ENCODE measurements around the gene CFAP57. TPM values are rescaled to one million over a fixed set of nuclear protein-coding genes. Genes with fewer than 3 reads are reported as not detected.

CFAP57 gene
- total and polyA plus RNA-seq, 2 of the 13 experiments (the other 11 are each of a cell fraction or from before 2014, with no cell fraction given), result 0.01 TPM; not detected in 1

- TF ChIP-seq NR2C2 (CRISPR knock-in tag; IDR thresholded peaks at IDR 0.05; ENCODE audit: borderline replicate concordance) (peak; percentile 67), ZNF350 (CRISPR knock-in tag; IDR thresholded peaks at IDR 0.05; ENCODE audit: borderline replicate concordance, low read depth) (peak; percentile 52; the same call in 1 of the 2 replicates), CCDC6 (CRISPR knock-in tag; IDR thresholded peaks at IDR 0.05) (peak; percentile 60; the same call in 1 of the 2 replicates), TRIM24 (CRISPR knock-in tag; IDR thresholded peaks at IDR 0.05) (0 out of 2 replicates have a peak, but pooled peaks have one; percentile 13), FOXC1 (CRISPR knock-in tag; IDR thresholded peaks at IDR 0.05; ENCODE audit: borderline replicate concordance) (0 out of 2 replicates have a peak, but pooled peaks have one; percentile 54), GATAD1 (CRISPR knock-in tag; IDR thresholded peaks at IDR 0.05) (0 out of 2 replicates have a peak, but pooled peaks have one; percentile 18), FOXP4 (CRISPR knock-in tag; IDR thresholded peaks at IDR 0.05) (peak; percentile 60), ZNF451 (CRISPR knock-in tag; IDR thresholded peaks at IDR 0.05) (no peak), ZMYM2 (CRISPR knock-in tag; IDR thresholded peaks at IDR 0.05) (0 out of 2 replicates have a peak, but pooled peaks have one; percentile 18), SOX6 (IDR thresholded peaks at IDR 0.05) (no peak), SOX6 (CRISPR knock-in tag; IDR thresholded peaks at IDR 0.05) (peak; percentile 100), ZNF614 (CRISPR knock-in tag; IDR thresholded peaks at IDR 0.05; ENCODE audit: borderline replicate concordance) (peak; percentile 39; the same call in 1 of the 2 replicates), ZKSCAN8 (CRISPR knock-in tag; IDR thresholded peaks at IDR 0.05; ENCODE audit: borderline replicate concordance) (0 out of 2 replicates have a peak, but pooled peaks have one; percentile 50), ZGPAT (CRISPR knock-in tag; IDR thresholded peaks at IDR 0.05) (peak; percentile 57; the same call in 1 of the 2 replicates), BCL6 (CRISPR knock-in tag; IDR thresholded peaks at IDR 0.05) (peak; percentile 80), NONO (IDR thresholded peaks at IDR 0.05) (no peak), NONO (CRISPR knock-in tag; conservative IDR thresholded peaks at IDR 0.05) (0 out of 2 replicates have a peak, but pooled peaks have one; percentile 8), ZNF432 (CRISPR knock-in tag; IDR thresholded peaks at IDR 0.05; ENCODE audit: borderline replicate concordance) (no peak), IRF2 (CRISPR knock-in tag; IDR thresholded peaks at IDR 0.05) (peak; percentile 54; the same call in 1 of the 2 replicates), HNF1A (IDR thresholded peaks at IDR 0.05; ENCODE audit: low read depth) (no peak), HNF1A (CRISPR knock-in tag; IDR thresholded peaks at IDR 0.05; ENCODE audit: borderline replicate concordance) (no peak), ZFX (CRISPR knock-in tag; IDR thresholded peaks at IDR 0.05; ENCODE audit: low read depth) (peak; percentile 70; the same call in 1 of the 2 replicates)
Observed at GRCh38 chr1:43282220-43283195, 110.4 kb downstream of the CFAP57 start (continued).
